GM18858 (cell line): ENCODE results near the gene MLH3.

Experiments
- ATAC-seq: cut with Tn5 transposase; IDR thresholded peaks from one replicate; pipeline ENCODE4 v1.9.1; 2021; ENCODE audit not compliant: unreplicated experiment

Gene MLH3

DNA sequence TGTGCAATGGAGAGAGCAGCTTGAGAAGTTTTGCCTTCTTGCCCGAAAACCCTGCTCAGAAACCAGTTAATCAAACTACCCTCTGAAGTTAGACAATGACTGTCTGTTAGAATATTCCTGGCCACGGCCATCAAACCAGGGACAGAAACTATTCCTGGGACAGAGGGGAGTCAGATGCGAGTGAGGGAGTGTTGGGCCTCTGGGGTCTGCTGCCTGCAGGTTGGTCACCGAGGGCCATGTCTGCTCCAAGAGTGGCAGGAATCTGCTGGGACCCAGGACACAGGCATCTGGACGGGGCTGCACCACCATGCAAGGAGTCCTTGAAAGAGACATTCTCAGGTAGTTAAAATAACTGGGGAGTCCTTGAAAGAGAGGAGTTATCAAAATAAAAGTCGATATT is 65.5 kb downstream of the MLH3 start:
- ATAC-seq: no peak

GRCh38 chr14:74985028-74985310 is 66.3 kb downstream of the MLH3 start:
- no peak for ATAC-seq

DNA sequence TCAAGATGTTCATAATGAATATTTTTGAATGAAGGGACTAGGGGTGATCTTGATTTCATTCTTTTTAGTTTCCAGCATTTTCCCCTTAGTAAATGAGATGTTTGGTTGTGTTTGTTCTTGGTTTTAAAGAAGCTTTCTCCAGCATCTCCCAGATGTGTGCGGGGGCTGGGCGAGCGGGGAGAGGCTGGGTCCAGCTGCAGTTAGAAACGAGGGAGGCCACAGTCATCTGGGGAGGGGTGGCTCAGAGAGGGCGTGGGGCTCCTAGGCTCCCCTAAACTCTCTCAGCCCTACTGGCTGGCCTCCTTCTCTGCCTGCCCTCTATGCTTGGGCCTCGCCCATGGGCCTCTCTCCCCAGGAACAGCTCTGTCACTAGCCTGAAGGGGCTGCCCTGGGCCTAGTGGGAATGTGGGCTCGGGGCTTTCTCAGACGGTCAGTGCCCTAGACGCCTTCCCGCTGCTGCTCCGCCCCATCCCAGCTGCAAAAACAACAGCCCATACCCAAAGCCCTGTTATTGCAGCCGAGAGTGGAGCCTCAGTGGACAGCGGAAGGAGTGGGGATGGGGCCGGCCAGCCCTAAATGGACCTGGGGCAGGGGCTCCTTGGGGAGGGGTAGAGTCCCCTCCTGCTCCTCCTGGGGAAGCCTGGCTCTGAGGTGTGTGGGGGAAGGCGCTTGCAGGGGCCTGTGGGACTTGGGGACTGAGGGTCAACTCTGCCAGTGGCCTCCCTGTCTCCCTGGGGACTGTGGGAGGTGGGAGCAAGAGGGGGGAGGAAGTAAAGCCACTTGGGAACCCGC is 66.8 kb downstream of the MLH3 start:
- no peak for ATAC-seq

DNA sequence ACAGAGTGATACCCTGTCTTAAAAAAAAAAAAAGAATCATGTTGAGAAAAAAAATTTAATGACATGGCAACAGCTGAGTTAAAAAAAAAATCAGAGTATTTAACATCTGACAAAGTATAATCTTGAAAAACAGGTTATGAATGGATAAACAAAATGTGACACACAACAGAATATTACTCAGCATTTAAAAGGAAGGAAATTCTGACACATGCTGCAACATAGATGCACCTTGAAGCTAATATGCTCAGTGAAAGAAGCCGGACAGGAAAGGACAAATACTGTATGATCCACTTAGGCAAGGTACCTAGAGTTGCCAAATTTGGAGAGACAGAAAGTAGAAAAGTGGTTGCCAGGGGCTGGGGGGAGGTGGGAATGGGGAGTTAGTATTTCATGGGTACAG is 67.9 kb downstream of the MLH3 start:
- no peak for ATAC-seq

GRCh38 chr14:74982661-74983060 is 68.6 kb downstream of the MLH3 start:
- no peak for ATAC-seq

GRCh38 chr14:74981833-74982232 is 69.4 kb downstream of the MLH3 start:
- ATAC-seq: no peak

- no peak for ATAC-seq
These were observed 69.8 kb downstream of the MLH3 start for GRCh38 chr14:74981462-74981782.

- ATAC-seq: no peak
These were observed 70.4 kb downstream of the MLH3 start for GRCh38 chr14:74980731-74981461.

- ATAC-seq: no peak
These were observed 70.9 kb downstream of the MLH3 start for GRCh38 chr14:74980398-74980730.

GRCh38 chr14:74979442-74980397 is 71.5 kb downstream of the MLH3 start:
- ATAC-seq: no peak

DNA sequence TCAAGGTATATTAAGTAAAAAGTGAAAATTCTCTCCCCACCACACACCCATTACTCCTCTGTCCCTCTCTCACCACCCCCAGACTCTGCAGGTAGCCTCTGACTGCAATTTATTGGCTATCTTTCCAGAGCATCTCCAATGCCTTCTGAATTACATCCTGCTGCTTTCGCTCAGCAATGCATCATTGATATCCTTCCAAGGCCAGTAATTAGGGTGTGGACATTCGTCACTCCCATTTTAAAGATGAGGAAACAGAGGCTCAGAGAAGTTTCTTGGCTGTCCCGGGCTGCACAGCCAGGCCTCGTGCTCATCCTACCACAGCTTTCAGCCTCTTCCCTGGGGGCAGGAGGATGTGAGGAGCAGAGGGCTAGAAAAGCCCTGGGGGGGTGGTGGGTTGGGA is 72.2 kb downstream of the MLH3 start:
- no peak for ATAC-seq

- no peak for ATAC-seq
These were observed 72.8 kb downstream of the MLH3 start for GRCh38 chr14:74978416-74978947.

- ATAC-seq: no peak
These were observed 73.3 kb downstream of the MLH3 start for GRCh38 chr14:74977901-74978385.

DNA sequence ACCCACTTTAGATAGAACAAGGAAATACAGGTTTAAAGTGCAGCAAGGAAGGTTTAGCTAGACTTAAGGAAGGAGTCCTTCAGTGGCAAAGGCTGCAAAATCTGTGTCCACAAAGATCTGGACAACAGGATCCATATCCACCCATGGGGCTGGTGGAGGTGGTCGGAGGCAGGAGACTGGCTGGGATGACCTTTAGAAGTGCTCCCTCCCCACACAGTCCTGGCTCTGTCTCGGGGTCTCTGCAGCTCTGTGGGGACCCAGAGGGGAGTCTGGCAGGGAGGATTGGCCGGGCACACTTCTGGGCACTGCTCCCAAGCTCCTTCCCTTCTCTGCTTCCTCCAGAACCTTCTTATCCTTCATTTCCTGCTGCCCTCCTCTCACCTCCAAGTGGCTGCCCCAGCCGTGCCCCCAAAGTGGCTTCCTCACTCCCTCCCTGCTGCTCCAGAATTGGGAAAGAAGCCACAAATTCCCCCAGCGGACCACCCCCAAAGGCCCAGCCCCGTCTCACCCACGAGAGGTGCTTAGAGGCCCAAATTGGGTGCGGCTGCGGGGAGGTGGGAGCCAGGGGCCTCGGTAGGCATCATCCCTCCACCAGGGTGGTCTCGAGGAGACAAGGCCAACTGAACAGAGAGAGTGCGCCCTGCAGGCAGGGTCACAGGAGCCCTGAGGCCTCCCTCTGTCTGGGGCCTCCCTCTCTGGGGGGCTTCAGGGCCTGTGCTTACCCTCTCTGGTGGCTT is 73.9 kb downstream of the MLH3 start:
- no peak for ATAC-seq

GRCh38 chr14:74976264-74977113 is 74.8 kb downstream of the MLH3 start:
- no peak for ATAC-seq

GRCh38 chr14:74975059-74975810 is 76.0 kb downstream of the MLH3 start:
- ATAC-seq: no peak

DNA sequence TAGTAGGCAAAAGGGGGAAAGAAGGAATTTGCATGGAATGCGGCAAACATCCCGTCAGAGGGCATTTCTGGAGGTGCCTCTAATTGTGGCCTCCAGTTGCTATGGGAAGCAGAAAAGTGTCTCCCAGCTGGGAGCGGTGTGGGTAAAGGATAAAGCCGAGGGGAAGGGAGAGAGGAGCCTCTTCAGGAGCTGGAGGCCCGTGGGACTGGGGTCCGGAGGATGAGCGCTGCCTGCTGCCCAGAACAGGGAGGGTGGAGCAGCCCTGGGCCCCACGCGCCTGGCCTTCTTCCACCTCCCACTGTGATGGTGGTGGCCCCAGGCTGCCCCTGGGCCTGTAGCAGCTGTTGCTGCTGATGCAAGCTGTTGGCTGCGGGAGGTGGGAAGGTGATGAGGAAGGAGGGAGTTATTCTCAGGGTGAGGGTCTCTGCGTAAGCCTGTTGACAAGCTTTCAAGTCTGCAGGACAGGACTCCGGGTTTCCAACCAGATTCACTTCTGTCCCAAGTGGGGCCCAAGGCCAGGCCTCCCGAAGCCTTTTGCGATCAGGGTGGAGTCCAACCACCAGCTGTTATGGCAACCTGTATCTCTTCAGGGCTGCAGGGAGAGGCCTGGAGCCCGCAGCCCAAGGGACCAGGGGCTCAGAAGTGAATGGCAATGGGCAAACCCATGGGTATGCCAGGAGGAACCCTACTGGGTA is 76.8 kb downstream of the MLH3 start:
- ATAC-seq: no peak

DNA sequence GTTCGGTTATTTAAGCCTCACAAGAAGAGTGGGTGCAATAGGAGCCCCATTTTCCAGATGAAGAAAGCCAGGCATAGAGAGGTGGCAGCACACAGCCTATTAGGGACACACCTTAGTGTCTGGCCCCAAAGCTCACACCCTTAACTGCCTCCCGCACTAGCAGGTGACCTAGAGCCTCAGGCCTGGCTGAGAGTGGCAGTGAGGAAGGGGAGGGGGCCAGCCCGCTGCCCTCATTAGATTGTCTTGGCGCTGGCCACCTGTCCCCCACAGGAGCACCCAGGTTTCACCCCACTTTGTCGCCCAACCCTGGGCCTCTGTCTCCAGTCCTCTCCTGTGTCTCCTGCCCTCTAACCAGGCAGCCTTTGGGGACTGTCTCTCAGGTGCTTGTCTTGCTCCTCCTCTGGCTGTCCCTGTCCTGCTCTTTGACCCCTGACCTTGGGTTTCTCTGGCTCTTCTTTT is 77.3 kb downstream of the MLH3 start:
- ATAC-seq: no peak
